ENCODE results near the gene CTIF.

The CTIF gene

GRCh38 chr18:48762022-48762421 is 223.2 kb downstream of the CTIF start:
- DNase-seq, result no peak

DNA sequence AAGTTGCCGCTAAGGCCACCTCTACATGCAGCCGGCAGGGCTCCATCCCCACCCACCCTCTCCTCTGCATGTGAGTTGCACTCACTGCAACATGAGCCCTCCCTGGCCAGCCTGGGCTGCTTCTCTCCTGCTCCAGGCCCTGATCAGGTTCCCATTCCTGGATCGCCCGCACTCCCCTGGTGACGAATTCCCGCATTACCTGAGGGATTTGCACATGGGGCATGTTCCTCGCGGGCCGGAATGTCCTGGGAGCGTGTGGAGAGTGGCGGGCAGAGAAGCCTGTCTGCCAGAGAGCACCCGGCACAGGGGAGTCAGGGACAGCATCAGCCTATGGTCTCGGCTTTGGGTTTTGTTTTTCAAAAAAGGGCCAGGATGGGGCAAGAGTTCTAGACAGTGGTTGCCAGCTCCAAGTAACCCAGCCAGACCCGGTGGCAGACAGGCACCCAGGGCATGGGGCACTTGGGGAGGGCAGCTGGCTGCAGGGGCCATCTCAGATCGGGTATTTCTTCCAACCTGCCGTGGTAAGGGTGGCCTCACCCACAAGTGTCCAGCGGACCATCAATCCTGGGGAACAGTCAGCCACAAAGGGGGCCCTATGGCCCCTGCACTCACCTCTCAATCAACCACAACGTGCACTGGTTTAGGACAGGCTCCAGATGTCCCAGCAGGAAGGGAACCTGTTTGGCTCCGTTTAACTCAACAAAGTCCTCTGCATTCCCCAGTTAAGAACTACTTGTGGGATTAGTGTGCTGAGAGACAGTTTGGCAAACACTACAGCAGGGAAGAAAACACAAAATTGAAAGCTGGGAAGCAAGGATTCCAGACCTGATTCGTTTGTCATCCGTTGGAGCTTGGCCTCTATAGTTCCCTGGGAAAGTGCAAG is 224.2 kb downstream of the CTIF start:
- DNase-seq, result no peak

DNA sequence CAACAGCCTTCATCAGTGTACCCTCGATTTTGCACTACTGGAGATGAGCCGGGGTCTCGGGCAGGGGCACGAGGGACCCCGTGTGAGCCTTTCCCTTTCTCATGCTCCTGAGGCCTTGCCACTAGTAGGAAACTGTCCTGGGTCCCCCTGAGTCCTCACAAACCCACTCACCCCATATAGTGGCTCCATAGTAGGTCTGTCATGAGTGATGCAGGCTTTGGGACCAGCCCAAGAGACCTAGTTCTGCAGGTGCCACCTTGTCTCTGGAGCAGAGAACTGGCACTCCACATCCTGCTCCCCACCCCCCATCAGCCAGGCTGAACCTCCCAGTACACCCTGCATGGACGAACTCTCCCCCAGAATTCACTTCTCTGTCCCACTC is 224.9 kb downstream of the CTIF start:
- DNase-seq, result no peak

GRCh38 chr18:48765053-48765452 is 226.2 kb downstream of the CTIF start:
- DNase-seq, result no peak

DNA sequence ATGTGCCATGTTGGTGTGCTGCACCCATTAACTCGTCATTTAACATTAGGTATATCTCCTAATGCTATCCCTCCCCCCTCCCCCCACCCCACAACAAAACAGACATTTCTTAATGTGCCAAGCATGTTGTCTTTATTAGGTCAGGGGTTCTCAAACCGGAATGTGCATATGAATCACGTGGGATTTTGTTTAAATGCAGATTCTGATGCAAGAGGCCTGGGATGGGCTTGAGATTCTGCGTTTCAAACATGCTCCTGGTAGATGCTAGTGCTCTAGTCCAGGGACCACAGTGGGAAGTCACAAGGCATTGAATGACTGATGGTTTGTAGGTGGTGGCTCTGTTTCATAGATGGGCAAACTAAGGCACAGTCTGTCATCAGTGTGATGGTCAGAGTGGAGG is 227.2 kb downstream of the CTIF start:
- no peak for DNase-seq

- DNase-seq, result no peak
Observed at GRCh38 chr18:48766487-48766886, 227.7 kb downstream of the CTIF start.

DNA sequence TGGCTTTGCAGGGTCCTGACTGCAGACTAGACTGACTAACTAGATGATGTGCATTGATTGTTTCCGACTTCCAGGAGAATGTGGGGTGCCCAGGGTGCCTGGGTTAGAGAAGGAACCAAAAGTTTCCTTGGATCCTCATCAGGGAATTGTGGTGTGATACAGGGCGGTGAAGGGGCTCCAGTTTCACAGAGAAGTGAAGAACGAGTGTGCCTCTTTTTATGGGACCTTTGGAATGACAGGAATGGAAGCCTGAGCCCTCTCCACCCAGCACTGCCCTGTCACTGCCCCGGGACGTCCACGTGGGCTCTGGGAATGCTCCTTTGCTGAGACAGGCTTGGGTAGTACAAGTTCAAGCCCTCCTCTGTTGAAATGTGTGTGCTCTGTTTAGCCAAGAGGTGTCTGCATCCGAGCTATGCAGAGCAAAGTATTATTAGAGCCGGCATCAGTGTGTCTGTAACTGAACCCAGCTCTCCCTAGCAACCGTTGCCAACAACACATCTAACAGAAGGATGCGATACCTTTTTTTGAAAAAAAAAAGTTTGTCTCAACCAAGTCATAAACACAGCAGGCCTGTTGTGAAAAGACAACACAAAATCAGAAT is 228.4 kb downstream of the CTIF start:
- DNase-seq, result no peak

DNA sequence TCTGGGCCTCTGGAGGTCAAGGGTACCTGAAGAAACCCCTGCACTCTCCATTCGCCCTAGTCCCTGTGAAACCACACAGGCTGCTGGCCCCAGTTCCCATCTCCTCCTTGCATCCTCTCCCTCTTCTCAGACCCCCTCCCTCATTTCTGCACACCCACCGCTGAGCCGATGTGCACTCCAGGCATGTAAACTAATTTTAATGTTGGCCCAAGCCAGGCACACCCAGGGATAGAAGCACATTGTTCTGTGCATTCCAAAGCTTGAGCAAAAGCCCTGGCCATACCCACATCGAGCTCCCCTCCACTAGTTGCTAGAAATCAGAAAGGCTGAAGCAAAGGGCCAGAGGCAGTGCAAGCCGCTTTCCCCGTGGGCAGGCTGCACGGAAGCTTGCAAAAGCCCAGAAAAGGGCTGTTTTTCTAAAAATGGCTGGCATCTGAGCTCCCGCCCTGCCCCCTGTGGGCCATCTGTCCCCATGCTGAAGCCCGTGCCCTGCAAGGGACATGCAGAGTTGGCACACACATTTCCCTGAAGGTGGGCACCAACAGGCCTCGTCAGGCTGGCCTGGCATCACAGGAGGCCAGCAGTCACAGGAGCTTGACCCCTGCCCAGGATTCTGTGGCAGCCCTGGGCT is 230.3 kb downstream of the CTIF start:
- DNase-seq, result no peak

DNA sequence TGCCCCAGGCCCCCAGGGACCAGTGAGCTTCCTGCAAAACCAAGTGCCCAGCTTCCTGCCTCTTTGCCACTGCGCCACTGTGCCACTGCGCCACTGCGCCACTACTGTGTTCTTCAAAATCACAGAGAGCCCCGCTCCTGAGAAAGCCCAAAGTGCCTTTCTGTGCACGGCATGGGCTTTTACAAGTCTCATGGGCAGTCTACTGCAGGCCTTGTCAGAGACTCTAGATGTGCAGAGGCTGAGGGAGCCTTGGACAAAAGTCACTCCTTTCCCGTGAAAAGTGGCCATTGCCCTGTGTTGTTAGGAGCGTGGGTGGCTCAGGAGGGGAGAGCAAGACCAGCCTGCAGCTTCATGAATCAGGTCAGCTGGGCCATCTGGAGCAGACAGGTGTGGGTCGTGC is 231.4 kb downstream of the CTIF start:
- DNase-seq, result no peak

DNA sequence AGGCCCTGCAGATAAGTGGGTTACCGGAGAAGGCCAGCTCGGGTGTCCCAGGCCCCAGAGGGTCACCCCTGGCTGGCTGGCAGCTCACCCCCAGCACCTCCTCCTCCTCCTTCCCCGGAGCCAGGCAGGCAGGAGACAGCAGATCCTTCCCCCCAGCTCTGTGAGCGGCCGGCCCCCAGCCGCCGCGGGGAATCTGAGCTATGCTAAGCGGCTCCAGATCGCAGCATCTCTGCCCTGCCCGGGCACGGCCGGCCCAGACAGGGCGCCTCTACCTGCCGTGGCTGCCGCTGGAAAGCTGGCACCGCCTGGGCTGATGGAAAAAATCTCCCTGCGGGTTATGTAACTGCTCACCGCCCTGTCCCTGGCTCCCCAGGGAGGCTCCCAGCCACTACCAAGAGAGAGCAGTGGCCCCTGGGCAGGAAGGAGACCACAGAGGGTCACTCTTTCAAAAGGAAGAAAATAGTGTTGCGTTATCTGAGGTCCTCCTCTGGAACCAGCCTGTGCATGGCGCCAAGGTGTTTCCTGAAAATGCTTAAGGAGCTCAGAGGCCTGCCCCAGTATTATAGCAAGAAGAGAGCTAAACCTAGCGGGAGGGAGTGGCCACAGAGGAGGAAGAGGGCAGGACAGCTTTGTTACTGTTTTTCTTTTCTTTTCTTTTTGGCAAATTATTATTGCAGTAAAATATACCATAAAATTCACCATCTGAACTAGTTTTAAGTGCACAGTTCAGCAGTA is 233.0 kb downstream of the CTIF start:
- DNase-seq, result no peak

- no peak for DNase-seq
Observed at GRCh38 chr18:48772457-48772856, 233.6 kb downstream of the CTIF start.

- DNase-seq, result no peak
Observed at GRCh38 chr18:48773821-48774220, 235.0 kb downstream of the CTIF start.

GRCh38 chr18:48774941-48775340 is 236.1 kb downstream of the CTIF start:
- no peak for DNase-seq

DNA sequence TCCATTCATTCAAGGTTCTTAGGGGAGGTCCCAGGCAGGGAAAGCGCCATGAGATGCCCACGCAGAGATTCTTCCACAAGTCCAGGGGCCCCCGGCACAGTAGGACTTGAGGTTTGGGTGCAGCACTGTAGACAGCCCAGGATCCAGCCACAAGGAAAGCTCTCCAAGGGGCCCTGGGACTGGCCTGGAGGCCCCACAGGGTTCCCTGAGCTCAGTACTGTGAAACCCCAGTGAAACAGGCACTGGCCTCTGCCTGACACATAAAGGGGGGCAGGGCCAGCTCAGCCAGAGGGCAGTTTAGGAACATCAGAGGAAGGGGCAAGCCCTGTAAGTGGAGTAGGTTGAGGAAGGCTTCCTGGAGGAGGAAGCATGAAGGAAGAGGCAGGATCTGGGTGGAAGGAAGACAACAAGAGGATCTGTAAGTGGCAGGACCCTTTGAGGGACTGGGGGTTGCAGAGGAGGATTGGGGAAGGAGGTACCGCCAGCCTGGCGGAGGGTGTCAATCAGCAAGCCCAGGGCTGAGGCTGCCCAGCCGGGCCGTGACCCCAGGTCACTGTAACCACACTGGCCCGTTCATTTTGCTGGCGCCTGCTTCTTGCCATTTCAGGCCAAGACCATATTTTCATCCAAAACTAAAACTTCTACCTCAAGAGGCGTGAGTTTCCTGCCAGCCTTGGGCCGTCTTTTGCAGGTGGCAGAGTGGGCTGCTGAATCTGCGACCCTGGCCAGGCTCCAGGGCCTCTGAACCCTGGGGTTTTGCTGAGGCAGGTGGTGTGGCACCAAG is 236.7 kb downstream of the CTIF start:
- DNase-seq, result no peak

- DNase-seq, result no peak
Observed at GRCh38 chr18:48776156-48776555, 237.3 kb downstream of the CTIF start.

DNA sequence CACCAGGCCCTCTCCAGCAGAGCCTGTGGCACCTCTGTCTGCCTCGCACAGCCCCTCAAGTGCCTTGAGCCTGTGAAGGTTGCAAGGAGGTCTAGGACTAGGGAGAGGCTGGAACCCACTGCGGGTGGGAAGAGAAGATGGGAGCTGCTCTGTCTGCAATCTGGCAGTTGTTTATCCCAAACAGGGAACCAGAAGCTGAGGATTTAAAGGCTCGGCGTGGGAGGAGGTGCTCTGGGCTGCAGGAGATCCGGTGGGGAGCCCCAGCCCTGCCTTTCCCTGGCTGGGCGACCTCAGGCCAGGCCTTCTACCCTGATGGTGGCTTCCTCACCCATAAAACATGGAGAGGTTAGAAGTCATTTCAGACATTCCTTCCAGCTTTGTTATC is 237.8 kb downstream of the CTIF start:
- no peak for DNase-seq

DNA sequence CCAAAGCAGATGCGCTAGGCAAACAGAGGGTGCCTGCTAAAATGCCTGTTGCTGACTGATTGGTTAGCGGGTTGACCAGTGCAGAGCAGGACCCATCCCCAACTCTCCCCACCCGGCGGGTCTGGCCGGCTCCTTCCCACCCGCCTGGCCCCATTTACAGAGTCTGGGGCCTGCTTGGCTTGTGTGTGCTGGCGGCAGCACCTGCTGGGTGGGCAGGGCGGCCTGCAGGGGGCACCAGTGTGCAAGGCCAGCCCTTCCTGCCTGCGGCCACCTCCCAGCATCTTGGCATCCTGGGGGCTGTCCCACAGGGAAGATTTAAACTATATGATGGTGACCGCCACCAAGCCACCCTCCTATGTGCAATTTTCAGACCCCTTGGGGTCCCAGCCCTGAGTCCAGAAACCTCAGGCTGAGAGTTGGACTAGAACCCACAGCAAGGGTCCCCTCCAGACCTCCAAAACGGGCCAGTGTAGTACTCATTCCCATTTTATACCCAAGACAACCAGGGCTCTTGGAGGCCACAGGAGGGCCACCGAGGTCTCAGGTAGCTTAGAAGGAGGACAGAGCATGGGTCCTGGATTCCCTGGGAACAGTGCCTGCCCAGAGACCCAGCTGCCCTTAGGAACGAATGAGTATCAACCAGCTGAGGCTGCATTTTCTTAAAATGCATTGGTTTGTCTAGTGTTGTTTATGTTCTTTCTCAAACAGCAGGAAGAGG is 238.4 kb downstream of the CTIF start:
- no peak for DNase-seq

DNA sequence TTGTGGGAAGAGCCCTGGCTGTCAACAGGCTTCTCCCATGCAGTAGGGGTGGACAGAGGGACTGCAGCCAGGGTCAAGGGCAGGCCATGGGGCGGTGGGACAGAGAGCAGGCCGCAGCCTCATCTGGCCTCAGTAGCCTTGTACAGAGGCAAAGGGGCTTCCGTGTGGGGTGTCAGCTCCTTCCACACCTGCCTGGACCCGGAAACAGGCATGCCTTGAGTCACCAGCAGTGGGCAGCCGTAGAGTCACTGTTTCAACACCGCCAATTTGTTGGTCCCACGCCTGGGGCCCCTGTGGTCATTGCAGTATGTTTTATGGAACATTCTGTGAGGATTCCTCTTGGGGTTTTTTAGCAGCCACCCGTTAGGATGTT is 238.9 kb downstream of the CTIF start:
- no peak for DNase-seq

- DNase-seq, result no peak
Observed at GRCh38 chr18:48778344-48779011, 239.6 kb downstream of the CTIF start.

GRCh38 chr18:48779462-48779861 is 240.6 kb downstream of the CTIF start:
- DNase-seq, result no peak

DNA sequence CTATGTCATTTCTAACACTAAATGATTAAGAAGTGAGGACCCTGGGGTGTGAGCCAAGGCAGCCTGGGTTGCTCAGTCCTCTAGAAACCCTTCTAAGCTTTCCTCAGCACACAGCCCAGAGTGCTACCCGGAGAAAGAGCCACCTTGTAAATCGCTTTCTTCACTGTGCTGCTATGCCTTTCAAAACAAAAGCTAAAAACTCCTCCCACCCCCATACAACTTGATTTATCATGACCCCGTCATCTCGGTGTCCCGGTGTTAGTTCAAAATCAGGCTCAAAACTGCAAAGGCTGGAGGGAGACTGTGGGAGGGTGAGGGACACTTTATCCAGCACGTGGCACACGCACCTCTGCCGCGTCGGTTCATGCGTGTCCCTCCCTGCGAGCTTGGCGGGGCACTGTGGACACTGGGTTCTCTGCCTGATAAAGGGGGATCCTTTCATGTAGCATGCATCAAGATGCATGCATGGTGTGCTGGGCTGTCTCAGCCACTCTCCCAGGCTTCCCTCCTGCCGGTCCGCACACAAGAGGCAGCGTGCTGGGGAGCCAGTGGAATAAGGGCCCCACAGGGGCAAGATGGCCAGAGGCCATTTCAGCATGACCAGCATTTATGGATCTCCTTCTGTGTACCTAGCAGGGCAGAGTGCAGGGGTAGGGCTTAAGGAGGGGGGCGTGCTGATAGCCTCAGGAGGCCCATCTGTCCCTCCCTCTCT is 241.5 kb downstream of the CTIF start:
- DNase-seq, result no peak

Measured in GOT3 (cell line).